Neural cell (in vitro differentiated cells): ENCODE measurements around the gene GPANK1. TPM values are rescaled to one million over a fixed set of nuclear protein-coding genes. Genes with fewer than 3 reads are reported as not detected.

Experiments
- H2AFZ ChIP-seq: fragments of 200-600, 300-800 bp; sonication (generic), shearing (Covaris generic); 2 replicates; pipeline ENCODE4 v1.6.0; 2014; ENCODE audit warnings: low read depth, mild to moderate bottlenecking, antibody characterized with exemption, low read length, moderate library complexity
- H3F3A ChIP-seq: fragments of 200-600 bp; shearing (Covaris generic); 2 replicates; pipeline ENCODE4 v1.6.1; 2016; ENCODE audit warnings: mild to moderate bottlenecking, moderate library complexity, mixed read lengths, antibody characterized with exemption, low read length; ENCODE audit not compliant: insufficient read depth, poor library complexity, severe bottlenecking
- H3K27ac ChIP-seq: fragments of 200-600, 300-800 bp; sonication (generic), shearing (Covaris generic); 2 replicates; pipeline ENCODE4 v1.5.1; 2014; ENCODE audit warnings: mild to moderate bottlenecking, low read length, moderate library complexity
- H3K27me3 ChIP-seq: fragments of 300-800, 200-600 bp; sonication (generic), shearing (Covaris generic); 2 replicates; pipeline ENCODE4 v1.6.0; 2014; ENCODE audit warnings: mild to moderate bottlenecking, low read depth, low read length, moderate library complexity; ENCODE audit not compliant: insufficient read depth
- H3K36me3 ChIP-seq: fragments of 300-800, 200-600 bp; sonication (generic), shearing (Covaris generic); 2 replicates; pipeline ENCODE4 v1.5.1; 2014; ENCODE audit warnings: mild to moderate bottlenecking, antibody characterized with exemption, low read length, moderate library complexity; ENCODE audit not compliant: insufficient read depth
- H3K4me2 ChIP-seq: fragments of 300-800, 200-600 bp; sonication (generic), shearing (Covaris generic); 2 replicates; pipeline ENCODE4 v1.6.0; 2014; ENCODE audit warnings: mild to moderate bottlenecking, low read length
- H3K4me3 ChIP-seq: fragments of 300-800, 200-600 bp; sonication (generic), shearing (Covaris generic); 2 replicates; pipeline ENCODE4 v1.5.1; 2014; ENCODE audit warnings: mild to moderate bottlenecking, low read length, moderate library complexity
- H3K79me2 ChIP-seq: fragments of 200-600 bp; shearing (Covaris generic); replicated peaks from 2 replicates; pipeline ENCODE4 v1.6.0; 2014; ENCODE audit warnings: mild to moderate bottlenecking, low read length, moderate library complexity; ENCODE audit not compliant: insufficient read depth
- H3K9ac ChIP-seq: fragments of 300-800, 200-600 bp; sonication (generic), shearing (Covaris generic); 2 replicates; pipeline ENCODE4 v1.6.1; 2016; ENCODE audit warnings: mild to moderate bottlenecking, low read length, mixed read lengths
- H3K9me2 ChIP-seq: fragments of 200-600 bp; shearing (Covaris generic); 2 replicates; pipeline ENCODE4 v1.6.1; 2016; ENCODE audit warnings: mild to moderate bottlenecking, low read length, mixed read lengths; ENCODE audit not compliant: insufficient read depth
- H3K9me3 ChIP-seq: fragments of 200-600, 300-800 bp; sonication (generic), shearing (Covaris generic); 2 replicates; pipeline ENCODE4 v1.6.1; 2016; ENCODE audit warnings: mild to moderate bottlenecking, mixed run types, low read length, moderate library complexity, mixed read lengths
- H4K20me1 ChIP-seq: fragments of 200-600 bp; shearing (Covaris generic); 2 replicates; pipeline ENCODE4 v1.6.1; 2016; ENCODE audit warnings: mild to moderate bottlenecking, mixed run types; ENCODE audit not compliant: insufficient read depth
- CTCF ChIP-seq: fragments of 450-650 bp; IDR thresholded peaks from 2 replicates; pipeline ENCODE4 v1.5.1; 2014; ENCODE audit warnings: antibody characterized with exemption, mild to moderate bottlenecking, moderate library complexity; ENCODE audit not compliant: poor library complexity, severe bottlenecking
- EP300 ChIP-seq: fragments of 450-650 bp; conservative IDR thresholded peaks from 2 replicates; pipeline ENCODE4 v1.6.1; 2014; ENCODE audit warnings: antibody characterized with exemption, mild to moderate bottlenecking, moderate library complexity; ENCODE audit not compliant: poor library complexity, severe bottlenecking
- EZH2 ChIP-seq: fragments of 200-600, 300-800 bp; shearing (Covaris generic), sonication (generic); IDR thresholded peaks from 2 replicates; pipeline ENCODE4 v1.6.1; 2014; ENCODE audit warnings: antibody characterized with exemption, low read length, borderline replicate concordance, mild to moderate bottlenecking; ENCODE audit not compliant: insufficient read depth, poor library complexity, severe bottlenecking
- MXI1 ChIP-seq: fragments of 450-650 bp; conservative IDR thresholded peaks from 2 replicates; pipeline ENCODE4 v1.6.1; 2014; ENCODE audit warnings: antibody characterized with exemption, mild to moderate bottlenecking; ENCODE audit not compliant: poor library complexity, severe bottlenecking
- POLR2AphosphoS5 ChIP-seq: IDR thresholded peaks from 2 replicates; pipeline ENCODE4 v1.6.1; 2012
- RAD21 ChIP-seq: fragments of 450-650 bp; conservative IDR thresholded peaks from 2 replicates; pipeline ENCODE4 v1.6.1; 2014; ENCODE audit warnings: antibody characterized with exemption, mild to moderate bottlenecking, moderate library complexity
- REST ChIP-seq: IDR thresholded peaks from 2 replicates; pipeline ENCODE4 v1.6.1; 2012; ENCODE audit warnings: borderline replicate concordance
- SMC3 ChIP-seq: fragments of 450-650 bp; conservative IDR thresholded peaks from 2 replicates; pipeline ENCODE4 v1.6.1; 2014; ENCODE audit warnings: antibody characterized with exemption, mild to moderate bottlenecking, moderate library complexity; ENCODE audit not compliant: poor library complexity
- TAF1 ChIP-seq: IDR thresholded peaks from 2 replicates; pipeline ENCODE4 v1.6.1; 2012; ENCODE audit warnings: low read depth
- polyA plus RNA-seq: library from polyadenylated mRNA; depleted of rRNA; stranded (reverse); fragments of >200 nt; gene quantifications from 2 replicates; pipeline ENCODE4 v1.2.3, GENCODE V29; 2014

GPANK1 gene
- polyA plus RNA-seq, 1 donor from 2014 or later, result 18.4 TPM

DNA sequence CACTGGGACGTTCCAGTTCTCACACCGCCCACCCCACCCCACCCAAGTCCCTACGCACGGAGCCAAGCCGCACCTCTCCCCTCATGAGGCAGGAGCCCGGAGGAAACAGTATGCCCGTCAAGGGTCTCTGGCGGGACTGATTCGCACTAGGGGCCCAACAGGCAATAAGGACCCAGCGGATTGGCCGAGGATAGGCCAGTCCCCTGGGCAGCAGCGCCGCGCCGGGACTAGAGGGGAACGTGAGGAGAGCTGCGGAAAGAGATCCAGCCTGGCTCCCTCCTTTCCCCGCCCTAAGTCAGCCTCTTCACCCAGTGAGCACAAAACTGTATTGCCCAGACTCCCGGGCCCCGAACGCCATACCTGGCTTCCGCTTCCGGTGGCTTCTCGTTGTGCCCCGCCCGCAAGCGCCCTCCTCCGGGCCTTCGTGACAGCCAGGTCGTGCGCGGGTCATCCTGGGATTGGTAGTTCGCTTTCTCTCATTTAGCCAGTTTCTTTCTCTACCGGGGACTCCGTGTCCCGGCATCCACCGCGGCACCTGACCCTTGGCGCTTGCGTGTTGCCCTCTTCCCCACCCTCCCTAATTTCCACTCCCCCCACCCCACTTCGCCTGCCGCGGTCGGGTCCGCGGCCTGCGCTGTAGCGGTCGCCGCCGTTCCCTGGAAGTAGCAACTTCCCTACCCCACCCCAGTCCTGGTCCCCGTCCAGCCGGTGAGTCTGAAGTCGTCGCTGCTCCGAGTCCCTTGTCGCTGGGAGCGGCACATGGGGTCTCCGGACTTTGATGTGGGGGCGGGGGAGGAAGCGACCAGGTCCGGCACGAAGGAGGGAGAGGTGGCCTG lies 922 bp upstream of the GPANK1 start, which contains the start of gene CSNK2B:
Gene CSNK2B (plus strand): TSS at position 580 of the 836 bp plus-strand sequence. CDS start 752 bp downstream, outside the sequence.
- H3K9ac ChIP-seq, result peak within 1 kb of the TSS; percentile 87
- H3K4me3 ChIP-seq, result peak within 1 kb of the TSS; percentile 88
- H3F3A ChIP-seq, result no peaks in the 10 kb centered on the region
- no peak for TF ChIP-seq EZH2
- no peak for TF ChIP-seq TAF1
- TF ChIP-seq MXI1, result peak; percentile 53
- peak; percentile 17 for TF ChIP-seq CTCF
- peak; percentile 82 for TF ChIP-seq POLR2AphosphoS5
- no peaks in the 10 kb centered on the region for H4K20me1 ChIP-seq
- peaks cover 34% of the 10 kb centered on the region for H3K79me2 ChIP-seq
- H2AFZ ChIP-seq, result peak within 1 kb of the TSS; percentile 65
- H3K36me3 ChIP-seq, result no peaks in the 10 kb centered on the region
- peak within 1 kb of the TSS; percentile 82 for H3K4me2 ChIP-seq
- no peaks in the 10 kb centered on the region for H3K9me3 ChIP-seq
- no peaks in the 10 kb centered on the region for H3K9me2 ChIP-seq
- H3K27me3 ChIP-seq, result no peaks in the 10 kb centered on the region
- peak within 1 kb of the TSS; percentile 85 for H3K27ac ChIP-seq

DNA sequence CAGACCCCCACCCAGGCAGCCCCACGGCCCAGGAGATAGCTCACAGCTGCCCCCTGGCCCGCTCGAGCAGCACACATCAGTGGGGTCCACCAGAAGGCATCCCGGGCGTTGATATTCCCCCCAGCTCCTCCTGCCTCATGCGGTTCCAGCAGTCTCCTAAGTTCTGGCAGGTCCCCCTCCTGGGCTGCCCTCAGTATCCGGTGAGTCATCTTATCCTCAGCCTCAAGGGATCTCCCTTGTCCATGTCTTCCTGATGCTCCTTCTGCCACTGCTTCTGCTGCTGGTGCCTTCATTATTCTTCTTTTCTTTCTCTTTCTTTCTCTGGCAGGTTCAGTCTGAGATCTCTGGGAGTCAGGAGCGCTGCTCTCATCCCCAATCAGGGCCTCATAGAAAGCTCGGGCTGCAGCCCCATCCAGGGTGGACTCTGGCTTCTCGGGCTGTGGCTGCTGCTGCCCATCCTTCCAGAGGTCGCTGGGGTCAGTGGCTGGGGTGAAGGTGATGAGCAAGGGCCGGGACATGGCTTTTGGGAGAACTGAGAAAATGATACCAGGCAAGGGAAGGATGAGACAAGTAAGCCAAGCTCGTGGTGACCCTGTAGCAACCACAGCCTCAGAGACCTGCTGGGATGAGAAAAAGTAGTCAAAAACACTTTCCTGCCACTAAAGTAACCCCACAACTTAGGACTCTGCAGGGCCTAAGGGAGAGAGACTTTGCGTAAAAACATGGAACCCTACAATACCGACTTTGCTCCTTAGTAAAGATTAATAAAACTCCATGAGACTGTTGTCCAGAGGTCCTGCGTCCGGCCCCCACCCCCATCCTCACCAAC lies 622 bp downstream of the GPANK1 start:
- H3K27me3 ChIP-seq, result no peaks in the 10 kb centered on the region
- TF ChIP-seq MXI1, result no peak
- TF ChIP-seq EZH2, result no peak
- TF ChIP-seq SMC3, result no peak
- no peak for TF ChIP-seq POLR2AphosphoS5
- no peak for TF ChIP-seq CTCF
- TF ChIP-seq REST, result no peak
- TF ChIP-seq TAF1, result no peak
- TF ChIP-seq RAD21, result no peak
- no peak for TF ChIP-seq EP300
- peak overlapping the region; percentile 88 for H3K4me3 ChIP-seq
- no peaks in the 10 kb centered on the region for H3K9me3 ChIP-seq
- H3K36me3 ChIP-seq, result no peaks in the 10 kb centered on the region
- no peaks in the 10 kb centered on the region for H4K20me1 ChIP-seq
- H3K9me2 ChIP-seq, result no peaks in the 10 kb centered on the region
- H3K27ac ChIP-seq, result peak overlapping the region; percentile 85
- H3K9ac ChIP-seq, result peak overlapping the region; percentile 81
- H3K79me2 ChIP-seq, result peaks cover 49% of the 10 kb centered on the region
- peak overlapping the region; percentile 68 for H3K4me2 ChIP-seq
- no peaks in the 10 kb centered on the region for H3F3A ChIP-seq
- H2AFZ ChIP-seq, result peak overlapping the region; percentile 47
